K562 (cell line): ENCODE results near the gene NRROS. TPM values are rescaled to one million over a fixed set of nuclear protein-coding genes. Genes with fewer than 3 reads are reported as not detected.
A peak's percentile ranks its signal among the peaks of the same experiment; 100 is the strongest.

Experiments used
- ETV1 ChIP-seq: fragments of 450-650 bp; conservative IDR thresholded peaks from 2 replicates; pipeline ENCODE4 v1.6.1; 2016; ENCODE audit warnings: missing genetic modification characterization, control low read depth, low read depth, missing compliant biosample characterization
- MGA ChIP-seq: fragments of 450-650 bp; IDR thresholded peaks from 2 replicates; pipeline ENCODE4 v1.6.1; 2016; ENCODE audit warnings: mild to moderate bottlenecking, moderate library complexity
- MLX ChIP-seq, 2 experiments: fragments of 450-650 bp in 1 of 2; sonication (generic) in 1 of 2; formaldehyde crosslinking; conservative IDR thresholded peaks; 2 replicates each; pipeline versions ENCODE4 v1.4.0 to v1.8.1; 2020 to 2022; ENCODE audit warnings: mild to moderate bottlenecking in 1 of 2, missing genetic modification reagents in 1 of 2
- MYC ChIP-seq, 2 experiments: fragments of 250-450 bp in 1 of 2; sonication (Bioruptor Pico) in 1 of 2; IDR thresholded peaks; 2 replicates each; pipeline versions ENCODE4 v1.5.1 to v1.6.1; 2012 to 2021; ENCODE audit warnings: low read depth in 2 of 2, borderline replicate concordance in 1 of 2, improper control_type of control experiment in 1 of 2, low read length in 1 of 2, mild to moderate bottlenecking in 1 of 2, moderate library complexity in 1 of 2
- SUPT5H ChIP-seq: fragments of 450-650 bp; IDR thresholded peaks from 2 replicates; pipeline ENCODE4 v1.6.1; 2016
- ZNF263 ChIP-seq: sonication (generic); formaldehyde crosslinking; IDR thresholded peaks from 2 replicates; pipeline ENCODE4 v1.8.0; 2022; ENCODE audit warnings: mild to moderate bottlenecking, missing genetic modification reagents, borderline replicate concordance
- polyA plus RNA-seq, 8 experiments: library from polyadenylated mRNA; depleted of rRNA in 4 of 8; stranded (reverse) in 5 of 8; unstranded in 3 of 8; fragments of >200 nt; fragmentation: Nextera tagmentation in 2 of 8; fragmentation: Illumina TruSeq in 1 of 8; extraction: Ambion mirVana in 2 of 8; extraction: Trizol in 1 of 8; gene quantifications; 2 replicates each; pipeline versions ENCODE4 v1.2.1 to v1.2.3, GENCODE V29; 2011 to 2014; ENCODE audit warnings: inconsistent platforms in 1 of 8, missing spikeins in 1 of 8
- total RNA-seq, 7 experiments: library from RNA; depleted of rRNA in 6 of 7; stranded (reverse); fragments of >200 nt in 6 of 7; fragmentation: Illumina TruSeq in 2 of 7; extraction: Trizol in 2 of 7; gene quantifications; 2 replicates each; pipeline versions ENCODE4 v1.2.1 to v1.2.3, GENCODE V29; 2011 to 2021; ENCODE audit warnings: low replicate concordance in 1 of 7
- TF ChIP-seq, protein P1 (sequence below): fragments of 450-650 bp; formaldehyde crosslinking; conservative IDR thresholded peaks from 2 replicates; pipeline ENCODE4 v1.4.0; 2022; ENCODE audit warnings: mild to moderate bottlenecking, missing genetic modification characterization
- TF ChIP-seq, protein P2 (sequence below): fragments of 450-650 bp; IDR thresholded peaks from 2 replicates; pipeline ENCODE4 v1.6.1; 2018; ENCODE audit not compliant: partially characterized antibody

Gene NRROS
- total and polyA plus RNA-seq, 9 of the 15 experiments (the other 6 are each of a cell fraction or from before 2014, with no cell fraction given), result 0.34 to 13.8 (median 3.8) TPM

DNA sequence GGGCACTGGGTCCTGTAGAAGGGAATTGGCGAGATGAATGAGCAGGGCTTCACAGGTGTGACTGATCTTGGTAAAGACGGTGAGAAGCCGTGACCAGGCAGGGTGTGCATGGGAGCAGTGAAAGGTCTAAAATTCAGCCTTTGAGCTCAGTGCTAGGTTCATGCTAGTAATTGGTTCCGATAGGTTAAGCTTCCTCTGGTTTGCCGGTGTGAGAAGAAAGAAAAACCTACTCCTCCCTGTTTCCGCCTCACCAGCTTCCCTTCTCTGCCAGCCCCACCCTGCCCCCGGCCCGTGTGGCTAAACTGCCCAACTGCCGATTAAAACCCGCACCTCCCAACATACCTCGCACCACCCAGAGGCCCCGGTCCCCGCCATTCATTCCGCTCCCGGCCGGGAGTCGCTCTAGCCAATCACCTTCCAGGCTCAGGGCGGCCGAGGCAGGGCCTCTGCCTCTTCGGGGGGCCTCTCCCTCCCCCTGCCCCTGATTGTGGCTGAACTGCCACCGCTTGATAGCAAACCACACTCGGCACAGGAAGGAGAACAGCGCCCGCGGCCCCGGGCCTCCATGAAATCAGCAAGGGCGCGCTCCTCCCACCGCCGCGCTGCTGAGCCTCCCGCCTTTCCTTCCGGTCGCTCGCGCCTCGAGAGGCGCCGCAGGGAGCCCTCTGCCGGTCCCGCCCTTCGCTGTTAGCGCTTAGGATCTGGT, 7.3 kb upstream of the NRROS start (continued):
- TF ChIP-seq, protein P1, sequence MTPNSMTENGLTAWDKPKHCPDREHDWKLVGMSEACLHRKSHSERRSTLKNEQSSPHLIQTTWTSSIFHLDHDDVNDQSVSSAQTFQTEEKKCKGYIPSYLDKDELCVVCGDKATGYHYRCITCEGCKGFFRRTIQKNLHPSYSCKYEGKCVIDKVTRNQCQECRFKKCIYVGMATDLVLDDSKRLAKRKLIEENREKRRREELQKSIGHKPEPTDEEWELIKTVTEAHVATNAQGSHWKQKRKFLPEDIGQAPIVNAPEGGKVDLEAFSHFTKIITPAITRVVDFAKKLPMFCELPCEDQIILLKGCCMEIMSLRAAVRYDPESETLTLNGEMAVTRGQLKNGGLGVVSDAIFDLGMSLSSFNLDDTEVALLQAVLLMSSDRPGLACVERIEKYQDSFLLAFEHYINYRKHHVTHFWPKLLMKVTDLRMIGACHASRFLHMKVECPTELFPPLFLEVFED (CRISPR knock-in tag), result peak; percentile 84; the same call in 1 of the 2 replicates
- peak; percentile 87 for TF ChIP-seq SUPT5H
- TF ChIP-seq MGA, result peak; percentile 71
- peak; percentile 92 for TF ChIP-seq MYC (IDR thresholded peaks at IDR 0.05; ENCODE audit: low read depth, low read length)
- no peak for TF ChIP-seq MYC (CRISPR knock-in tag; IDR thresholded peaks at IDR 0.05; ENCODE audit: borderline replicate concordance, low read depth)
- TF ChIP-seq ETV1 (tag), result peak; percentile 96
- peak; percentile 73 for TF ChIP-seq ZNF263
- no peak; a peak in 1 of 4 replicates for TF ChIP-seq MLX (CRISPR knock-in tag; conservative IDR thresholded peaks at IDR 0.05)
- TF ChIP-seq, protein P2, sequence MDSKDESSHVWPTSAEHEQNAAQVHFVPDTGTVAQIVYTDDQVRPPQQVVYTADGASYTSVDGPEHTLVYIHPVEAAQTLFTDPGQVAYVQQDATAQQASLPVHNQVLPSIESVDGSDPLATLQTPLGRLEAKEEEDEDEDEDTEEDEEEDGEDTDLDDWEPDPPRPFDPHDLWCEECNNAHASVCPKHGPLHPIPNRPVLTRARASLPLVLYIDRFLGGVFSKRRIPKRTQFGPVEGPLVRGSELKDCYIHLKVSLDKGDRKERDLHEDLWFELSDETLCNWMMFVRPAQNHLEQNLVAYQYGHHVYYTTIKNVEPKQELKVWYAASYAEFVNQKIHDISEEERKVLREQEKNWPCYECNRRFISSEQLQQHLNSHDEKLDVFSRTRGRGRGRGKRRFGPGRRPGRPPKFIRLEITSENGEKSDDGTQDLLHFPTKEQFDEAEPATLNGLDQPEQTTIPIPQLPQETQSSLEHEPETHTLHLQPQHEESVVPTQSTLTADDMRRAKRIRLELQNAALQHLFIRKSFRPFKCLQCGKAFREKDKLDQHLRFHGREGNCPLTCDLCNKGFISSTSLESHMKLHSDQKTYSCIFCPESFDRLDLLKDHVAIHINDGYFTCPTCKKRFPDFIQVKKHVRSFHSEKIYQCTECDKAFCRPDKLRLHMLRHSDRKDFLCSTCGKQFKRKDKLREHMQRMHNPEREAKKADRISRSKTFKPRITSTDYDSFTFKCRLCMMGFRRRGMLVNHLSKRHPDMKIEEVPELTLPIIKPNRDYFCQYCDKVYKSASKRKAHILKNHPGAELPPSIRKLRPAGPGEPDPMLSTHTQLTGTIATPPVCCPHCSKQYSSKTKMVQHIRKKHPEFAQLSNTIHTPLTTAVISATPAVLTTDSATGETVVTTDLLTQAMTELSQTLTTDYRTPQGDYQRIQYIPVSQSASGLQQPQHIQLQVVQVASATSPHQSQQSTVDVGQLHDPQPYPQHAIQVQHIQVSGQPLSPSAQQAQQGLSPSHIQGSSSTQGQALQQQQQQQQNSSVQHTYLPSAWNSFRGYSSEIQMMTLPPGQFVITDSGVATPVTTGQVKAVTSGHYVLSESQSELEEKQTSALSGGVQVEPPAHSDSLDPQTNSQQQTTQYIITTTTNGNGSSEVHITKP, result no peak
